ENCODE measurements around the gene PLEKHM3. TPM values are rescaled to one million over a fixed set of nuclear protein-coding genes. Genes with fewer than 3 reads are reported as not detected.

The PLEKHM3 gene
- total RNA-seq, 1 donor from 2014 or later: 19.5 TPM

DNA sequence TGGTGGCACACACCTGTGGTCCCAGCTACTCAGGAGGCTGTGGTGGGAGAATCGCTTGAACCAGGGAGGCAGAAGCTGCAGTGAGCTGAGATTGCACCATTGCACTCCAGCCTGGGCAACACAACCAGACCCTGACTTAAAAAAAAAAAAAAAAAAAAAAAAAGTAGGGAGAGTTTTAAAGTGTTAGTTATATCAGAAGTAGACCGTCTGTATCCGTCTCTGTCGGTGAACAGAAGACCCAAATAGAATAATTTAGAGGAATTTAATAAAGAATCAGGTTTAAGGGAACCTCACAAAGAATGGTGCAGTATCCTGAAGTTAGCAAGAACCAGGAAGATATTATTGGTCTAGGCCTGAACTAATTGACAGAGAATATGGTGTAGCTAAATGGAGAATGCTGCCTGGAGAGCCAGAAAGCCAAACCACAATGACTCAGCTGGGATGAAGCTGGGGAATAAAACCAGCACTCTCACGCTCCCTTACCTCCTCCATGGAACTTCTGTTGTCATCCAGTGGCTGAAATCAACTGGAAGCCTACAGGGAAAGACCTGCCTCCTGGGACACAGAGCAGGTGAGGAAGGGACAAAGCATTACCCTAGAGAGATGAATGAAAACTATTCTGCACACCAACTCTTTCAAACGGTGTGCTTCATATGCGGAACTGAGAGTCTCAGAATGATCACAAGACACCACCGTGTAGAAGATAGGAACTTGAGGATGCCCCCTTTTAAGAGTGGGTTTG is 39.1 kb upstream of the PLEKHM3 start:
- Mint-ChIP-seq H3K4me3 (no peak overlapping the region), H3K27ac (no peak overlapping the region), H3K9me3 (no peaks in the 10 kb centered on the region), H3K36me3 (no peaks in the 10 kb centered on the region), H3K4me1 (peaks cover 5% of the 10 kb centered on the region), H3K27me3 (ENCODE audit: insufficient read depth, low read depth) (peaks cover 9% of the 10 kb centered on the region)
- TF ChIP-seq EZH2 (IDR thresholded peaks at IDR 0.05) (no peak), EZH2phosphoT487 (IDR thresholded peaks at IDR 0.05) (no peak), CTCF (IDR thresholded peaks at IDR 0.05) (no peak)
- Histone ChIP-seq H3K4me2 (no peak overlapping the region), H3F3A (ENCODE audit: low read depth) (peaks cover 10% of the 10 kb centered on the region), H3K27ac (no peak overlapping the region), H3K4me3 (no peak overlapping the region), H2AFZ (replicated peaks) (peak overlapping the region; percentile 58), H3K27me3 (no peaks in the 10 kb centered on the region), H3K79me2 (ENCODE audit: low read depth) (no peaks in the 10 kb centered on the region), H3K36me3 (no peaks in the 10 kb centered on the region), H3K9ac (no peak overlapping the region), H3K4me1 (peaks cover 4% of the 10 kb centered on the region), H4K20me1 (ENCODE audit: low read depth) (no peaks in the 10 kb centered on the region), H3K9me3 (ENCODE audit: low read depth) (no peaks in the 10 kb centered on the region)
- DNase-seq (ENCODE audit: low spot score): no peak

GRCh38 chr2:208062961-208063360 is 37.6 kb upstream of the PLEKHM3 start:
- Mint-ChIP-seq H3K4me1 (peaks cover 5% of the 10 kb centered on the region), H3K4me3 (no peak overlapping the region), H3K27me3 (ENCODE audit: insufficient read depth, low read depth) (peaks cover 9% of the 10 kb centered on the region), H3K36me3 (no peaks in the 10 kb centered on the region), H3K9me3 (no peaks in the 10 kb centered on the region), H3K27ac (no peak overlapping the region)
- DNase-seq (ENCODE audit: low spot score): no peak
- Histone ChIP-seq H3K27me3 (no peaks in the 10 kb centered on the region), H3K27ac (no peak overlapping the region), H3F3A (ENCODE audit: low read depth) (peaks cover 10% of the 10 kb centered on the region), H4K20me1 (ENCODE audit: low read depth) (no peaks in the 10 kb centered on the region), H2AFZ (replicated peaks) (no peak overlapping the region), H3K9me3 (ENCODE audit: low read depth) (no peaks in the 10 kb centered on the region), H3K4me1 (peaks cover 4% of the 10 kb centered on the region), H3K36me3 (no peaks in the 10 kb centered on the region), H3K79me2 (ENCODE audit: low read depth) (no peaks in the 10 kb centered on the region), H3K4me2 (no peak overlapping the region), H3K4me3 (no peak overlapping the region), H3K9ac (no peak overlapping the region)
- no peak for TF ChIP-seq EZH2phosphoT487 (IDR thresholded peaks at IDR 0.05)
- TF ChIP-seq CTCF (IDR thresholded peaks at IDR 0.05): no peak

DNA sequence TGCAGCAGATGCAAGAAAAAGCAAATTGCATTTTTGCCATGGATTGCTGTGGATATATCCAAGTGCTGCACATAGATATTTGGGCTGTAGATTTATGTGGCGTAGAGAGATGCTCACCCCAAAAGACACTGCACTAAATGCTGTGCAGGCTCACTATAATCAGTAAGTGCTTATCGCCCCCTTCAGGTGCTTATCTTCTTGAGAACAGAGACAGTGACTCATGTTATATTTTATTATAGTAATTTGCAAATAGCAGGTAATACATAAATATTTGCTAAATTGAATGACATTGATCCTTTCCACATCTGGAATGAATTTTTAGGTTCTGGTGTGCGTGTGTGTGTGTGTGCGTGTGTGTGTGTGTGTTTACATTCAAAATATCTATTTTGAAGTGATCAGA is 36.8 kb upstream of the PLEKHM3 start:
- no peak overlapping the region for H3K4me2 ChIP-seq
- H3F3A ChIP-seq (ENCODE audit: low read depth): peaks cover 10% of the 10 kb centered on the region
- Mint-ChIP-seq H3K4me3 (no peak overlapping the region), H3K4me1 (peaks cover 5% of the 10 kb centered on the region), H3K9me3 (no peaks in the 10 kb centered on the region), H3K36me3 (no peaks in the 10 kb centered on the region), H3K27me3 (ENCODE audit: insufficient read depth, low read depth) (peaks cover 5% of the 10 kb centered on the region), H3K27ac (no peak overlapping the region)
- TF ChIP-seq EZH2 (IDR thresholded peaks at IDR 0.05): no peak
- TF ChIP-seq CTCF (IDR thresholded peaks at IDR 0.05): peak; percentile 76
- TF ChIP-seq EZH2phosphoT487 (IDR thresholded peaks at IDR 0.05): no peak
- H3K27ac ChIP-seq: no peak overlapping the region
- no peak overlapping the region for H2AFZ ChIP-seq (replicated peaks)
- H3K9ac ChIP-seq: no peak overlapping the region
- H3K27me3 ChIP-seq: no peaks in the 10 kb centered on the region
- no peaks in the 10 kb centered on the region for H3K79me2 ChIP-seq (ENCODE audit: low read depth)
- H3K9me3 ChIP-seq (ENCODE audit: low read depth): no peaks in the 10 kb centered on the region
- no peaks in the 10 kb centered on the region for H4K20me1 ChIP-seq (ENCODE audit: low read depth)
- no peak overlapping the region for H3K4me3 ChIP-seq
- peak; percentile 85 for DNase-seq (ENCODE audit: low spot score)
- H3K36me3 ChIP-seq: no peaks in the 10 kb centered on the region
- H3K4me1 ChIP-seq: peaks cover 4% of the 10 kb centered on the region
